Progenitor cell of endocrine pancreas (in vitro differentiated cells): ENCODE data around the gene AZIN2. TPM values are rescaled to one million over a fixed set of nuclear protein-coding genes. Genes with fewer than 3 reads are reported as not detected.
A peak's percentile ranks its signal among the peaks of the same experiment; 100 is the strongest.

Experiments used
- DNase-seq: peaks from one replicate; pipeline ENCODE4 v3.0.0; 2021; ENCODE audit warnings: low spot score; ENCODE audit not compliant: unreplicated experiment
- H3K27ac Mint-ChIP-seq: 2 replicates; pipeline ENCODE4 v1.8.0; 2021; ENCODE audit warnings: mild to moderate bottlenecking, moderate library complexity, mixed read lengths
- H3K27me3 Mint-ChIP-seq: 2 replicates; pipeline ENCODE4 v1.8.0; 2021; ENCODE audit warnings: mixed read lengths
- H3K36me3 Mint-ChIP-seq: 2 replicates; pipeline ENCODE4 v1.8.0; 2022; ENCODE audit warnings: mixed read lengths; ENCODE audit not compliant: insufficient read depth
- H3K4me1 Mint-ChIP-seq: 2 replicates; pipeline ENCODE4 v1.8.0; 2021; ENCODE audit warnings: low read depth, mixed read lengths
- H3K4me3 Mint-ChIP-seq: 2 replicates; pipeline ENCODE4 v1.8.0; 2021; ENCODE audit warnings: low read depth, mild to moderate bottlenecking, moderate library complexity, mixed read lengths
- H3K9me3 Mint-ChIP-seq: 2 replicates; pipeline ENCODE4 v1.8.0; 2021; ENCODE audit warnings: low read depth, mixed read lengths
- CTCF ChIP-seq: fragments of 200-600 bp; sonication (generic); IDR thresholded peaks from one replicate; pipeline ENCODE4 v1.5.0; 2021; ENCODE audit warnings: antibody characterized with exemption, mild to moderate bottlenecking; ENCODE audit not compliant: unreplicated experiment
- long read RNA-seq: library from polyadenylated mRNA; unstranded; transcript quantifications from one replicate; pipeline ENCODE4 v2.0.0, GENCODE V29; 2020
- total RNA-seq: library from RNA; stranded (reverse); gene quantifications from 2 replicates; pipeline ENCODE4 v1.2.1, GENCODE V29; 2021

Gene AZIN2
- total RNA-seq, result 4.8 and 5.2 TPM in 2 replicates
- long read RNA-seq, partial matches to known transcripts, result 1 of 4 reads
- long read RNA-seq, other reads (novel, unspliced or antisense), result 3 of 4 reads

- peak; percentile 99 for DNase-seq
- peak within 1 kb of the TSS; percentile 74 for H3K4me3 Mint-ChIP-seq
- no peaks in the 10 kb centered on the region for H3K9me3 Mint-ChIP-seq
- H3K27me3 Mint-ChIP-seq, result peaks cover 40% of the 10 kb centered on the region
- H3K27ac Mint-ChIP-seq, result no peak within 1 kb of the TSS
- peaks cover 2% of the 10 kb centered on the region for H3K36me3 Mint-ChIP-seq
- peak; percentile 18 for TF ChIP-seq CTCF
- H3K4me1 Mint-ChIP-seq, result peaks cover 11% of the 10 kb centered on the region
These were observed at the start of gene AZIN2 for GRCh38 chr1:33080885-33081553. AZIN2 (plus strand) TSS chr1:33081153; CDS start chr1:33082250, 1,097 bp downstream.

- Mint-ChIP-seq H3K9me3 (no peaks in the 10 kb centered on the region), H3K4me1 (peaks cover 9% of the 10 kb centered on the region), H3K27ac (no peak overlapping the region), H3K36me3 (peaks cover 4% of the 10 kb centered on the region), H3K27me3 (no peaks in the 10 kb centered on the region), H3K4me3 (no peak overlapping the region)
- DNase-seq, result no peak
- TF ChIP-seq CTCF, result no peak
These were observed 49.4 kb upstream of the AZIN2 start for GRCh38 chr1:33031506-33031905.

- Mint-ChIP-seq H3K4me1 (peaks cover 7% of the 10 kb centered on the region), H3K27me3 (no peaks in the 10 kb centered on the region), H3K4me3 (no peak overlapping the region), H3K36me3 (peaks cover 4% of the 10 kb centered on the region), H3K9me3 (peaks cover 4% of the 10 kb centered on the region), H3K27ac (no peak overlapping the region)
- no peak for DNase-seq
- no peak for TF ChIP-seq CTCF
These were observed 48.7 kb upstream of the AZIN2 start for GRCh38 chr1:33032126-33032869.

GRCh38 chr1:33036051-33036525 is 44.9 kb upstream of the AZIN2 start:
- no peak for TF ChIP-seq CTCF
- Mint-ChIP-seq H3K27me3 (no peaks in the 10 kb centered on the region), H3K4me1 (peaks cover 7% of the 10 kb centered on the region), H3K27ac (peak overlapping the region; percentile 89), H3K9me3 (peaks cover 4% of the 10 kb centered on the region), H3K36me3 (peaks cover 4% of the 10 kb centered on the region), H3K4me3 (peak overlapping the region; percentile 91)
- DNase-seq, result no peak
